Measurements from ENCODE around the gene EFCAB7. TPM values are rescaled to one million over a fixed set of nuclear protein-coding genes. Genes with fewer than 3 reads are reported as not detected.

Gene EFCAB7
- total and polyA plus RNA-seq, 2 of the 13 experiments (the other 11 are each of a cell fraction or from before 2014, with no cell fraction given) = 1.7 to 5.4 TPM

- TF ChIP-seq ETV6 (CRISPR knock-in tag; conservative IDR thresholded peaks at IDR 0.05) (peak; percentile 2; the same call in 1 of the 2 replicates), AHDC1 (CRISPR knock-in tag; IDR thresholded peaks at IDR 0.05; ENCODE audit: borderline replicate concordance) (0 out of 2 replicates have a peak, but pooled peaks have one; percentile 57), ZNF605 (CRISPR knock-in tag; IDR thresholded peaks at IDR 0.05) (no peak; the same call in 1 of the 2 replicates), ZNF850 (CRISPR knock-in tag; conservative IDR thresholded peaks at IDR 0.05) (no peak), CEBPG (CRISPR knock-in tag; IDR thresholded peaks at IDR 0.05) (no peak), HNRNPLL (IDR thresholded peaks at IDR 0.05; ENCODE audit: low read depth, low read length, poor library complexity, severe bottlenecking) (peak; percentile 98), ZNF337 (CRISPR knock-in tag; IDR thresholded peaks at IDR 0.05; ENCODE audit: borderline replicate concordance, low read depth) (no peak), BCLAF1 (IDR thresholded peaks at IDR 0.05) (no peak), RAD21 (CRISPR knock-in tag; IDR thresholded peaks at IDR 0.05) (peak; percentile 12; the same call in 1 of the 2 replicates), ZNF33B (CRISPR knock-in tag; IDR thresholded peaks at IDR 0.05) (peak; percentile 28; the same call in 1 of the 2 replicates), HOMEZ (CRISPR knock-in tag; IDR thresholded peaks at IDR 0.05; ENCODE audit: low read depth) (no peak), IRF9 (CRISPR knock-in tag; IDR thresholded peaks at IDR 0.05; ENCODE audit: borderline replicate concordance) (0 out of 2 replicates have a peak, but pooled peaks have one; percentile 12)
- TF ChIP-seq, protein P1, sequence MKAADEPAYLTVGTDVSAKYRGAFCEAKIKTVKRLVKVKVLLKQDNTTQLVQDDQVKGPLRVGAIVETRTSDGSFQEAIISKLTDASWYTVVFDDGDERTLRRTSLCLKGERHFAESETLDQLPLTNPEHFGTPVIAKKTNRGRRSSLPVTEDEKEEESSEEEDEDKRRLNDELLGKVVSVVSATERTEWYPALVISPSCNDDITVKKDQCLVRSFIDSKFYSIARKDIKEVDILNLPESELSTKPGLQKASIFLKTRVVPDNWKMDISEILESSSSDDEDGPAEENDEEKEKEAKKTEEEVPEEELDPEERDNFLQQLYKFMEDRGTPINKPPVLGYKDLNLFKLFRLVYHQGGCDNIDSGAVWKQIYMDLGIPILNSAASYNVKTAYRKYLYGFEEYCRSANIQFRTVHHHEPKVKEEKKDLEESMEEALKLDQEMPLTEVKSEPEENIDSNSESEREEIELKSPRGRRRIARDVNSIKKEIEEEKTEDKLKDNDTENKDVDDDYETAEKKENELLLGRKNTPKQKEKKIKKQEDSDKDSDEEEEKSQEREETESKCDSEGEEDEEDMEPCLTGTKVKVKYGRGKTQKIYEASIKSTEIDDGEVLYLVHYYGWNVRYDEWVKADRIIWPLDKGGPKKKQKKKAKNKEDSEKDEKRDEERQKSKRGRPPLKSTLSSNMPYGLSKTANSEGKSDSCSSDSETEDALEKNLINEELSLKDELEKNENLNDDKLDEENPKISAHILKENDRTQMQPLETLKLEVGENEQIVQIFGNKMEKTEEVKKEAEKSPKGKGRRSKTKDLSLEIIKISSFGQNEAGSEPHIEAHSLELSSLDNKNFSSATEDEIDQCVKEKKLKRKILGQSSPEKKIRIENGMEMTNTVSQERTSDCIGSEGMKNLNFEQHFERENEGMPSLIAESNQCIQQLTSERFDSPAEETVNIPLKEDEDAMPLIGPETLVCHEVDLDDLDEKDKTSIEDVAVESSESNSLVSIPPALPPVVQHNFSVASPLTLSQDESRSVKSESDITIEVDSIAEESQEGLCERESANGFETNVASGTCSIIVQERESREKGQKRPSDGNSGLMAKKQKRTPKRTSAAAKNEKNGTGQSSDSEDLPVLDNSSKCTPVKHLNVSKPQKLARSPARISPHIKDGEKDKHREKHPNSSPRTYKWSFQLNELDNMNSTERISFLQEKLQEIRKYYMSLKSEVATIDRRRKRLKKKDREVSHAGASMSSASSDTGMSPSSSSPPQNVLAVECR (CRISPR knock-in tag; IDR thresholded peaks at IDR 0.05; ENCODE audit: borderline replicate concordance) = peak; percentile 63; the same call in 1 of the 2 replicates
Measured at GRCh38 chr1:63593303-63593885, 70.1 kb downstream of the EFCAB7 start, which contains the start of gene PGM1 (continued).
